Measurements from ENCODE around the gene TBCE.

DNA sequence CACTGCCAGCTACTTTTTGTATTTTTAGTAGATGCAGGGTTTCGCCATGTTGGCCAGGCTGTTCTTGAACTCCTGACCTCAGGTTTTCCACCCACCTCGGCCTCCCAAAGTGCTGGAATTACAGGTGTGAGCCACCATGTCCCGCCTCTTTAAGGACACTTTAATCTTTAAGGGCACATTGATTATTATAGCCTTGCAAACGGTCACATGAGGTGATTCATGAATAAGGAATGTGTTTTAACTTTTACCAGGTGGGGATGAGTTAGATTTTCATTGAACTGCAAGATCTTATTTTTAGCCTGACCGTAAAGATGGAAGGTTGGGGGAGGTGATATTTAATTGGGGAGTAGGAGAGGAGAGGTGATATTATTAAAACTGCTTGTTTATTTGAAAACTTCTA is 61.9 kb downstream of the TBCE start:
- TF ChIP-seq, protein P1, sequence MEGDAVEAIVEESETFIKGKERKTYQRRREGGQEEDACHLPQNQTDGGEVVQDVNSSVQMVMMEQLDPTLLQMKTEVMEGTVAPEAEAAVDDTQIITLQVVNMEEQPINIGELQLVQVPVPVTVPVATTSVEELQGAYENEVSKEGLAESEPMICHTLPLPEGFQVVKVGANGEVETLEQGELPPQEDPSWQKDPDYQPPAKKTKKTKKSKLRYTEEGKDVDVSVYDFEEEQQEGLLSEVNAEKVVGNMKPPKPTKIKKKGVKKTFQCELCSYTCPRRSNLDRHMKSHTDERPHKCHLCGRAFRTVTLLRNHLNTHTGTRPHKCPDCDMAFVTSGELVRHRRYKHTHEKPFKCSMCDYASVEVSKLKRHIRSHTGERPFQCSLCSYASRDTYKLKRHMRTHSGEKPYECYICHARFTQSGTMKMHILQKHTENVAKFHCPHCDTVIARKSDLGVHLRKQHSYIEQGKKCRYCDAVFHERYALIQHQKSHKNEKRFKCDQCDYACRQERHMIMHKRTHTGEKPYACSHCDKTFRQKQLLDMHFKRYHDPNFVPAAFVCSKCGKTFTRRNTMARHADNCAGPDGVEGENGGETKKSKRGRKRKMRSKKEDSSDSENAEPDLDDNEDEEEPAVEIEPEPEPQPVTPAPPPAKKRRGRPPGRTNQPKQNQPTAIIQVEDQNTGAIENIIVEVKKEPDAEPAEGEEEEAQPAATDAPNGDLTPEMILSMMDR (IDR thresholded peaks at IDR 0.05) = no peak
- no peak for TF ChIP-seq POLR2A (IDR thresholded peaks at IDR 0.05)
